ENCODE data around the gene MEF2A.

DNA sequence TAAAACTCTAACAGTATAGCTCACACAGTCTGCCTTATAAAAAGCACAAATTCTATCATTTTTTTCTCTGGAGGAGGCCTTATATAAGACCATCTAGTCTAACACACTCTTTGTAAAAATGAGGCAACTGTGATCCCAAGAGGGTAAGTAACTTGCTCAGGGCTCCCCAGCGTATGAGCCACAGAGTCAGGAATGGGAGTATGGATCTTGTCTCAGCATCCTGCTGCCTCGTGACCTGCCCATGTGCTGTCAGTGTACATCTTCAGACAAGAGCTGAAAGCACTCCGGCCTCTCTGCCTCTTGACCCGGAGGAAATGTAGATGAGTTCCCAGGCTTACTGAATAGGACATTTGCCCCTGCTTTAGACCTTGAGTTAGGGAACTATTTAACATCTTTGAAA lies 28.4 kb upstream of the MEF2A start:
- TF ChIP-seq, protein P1, sequence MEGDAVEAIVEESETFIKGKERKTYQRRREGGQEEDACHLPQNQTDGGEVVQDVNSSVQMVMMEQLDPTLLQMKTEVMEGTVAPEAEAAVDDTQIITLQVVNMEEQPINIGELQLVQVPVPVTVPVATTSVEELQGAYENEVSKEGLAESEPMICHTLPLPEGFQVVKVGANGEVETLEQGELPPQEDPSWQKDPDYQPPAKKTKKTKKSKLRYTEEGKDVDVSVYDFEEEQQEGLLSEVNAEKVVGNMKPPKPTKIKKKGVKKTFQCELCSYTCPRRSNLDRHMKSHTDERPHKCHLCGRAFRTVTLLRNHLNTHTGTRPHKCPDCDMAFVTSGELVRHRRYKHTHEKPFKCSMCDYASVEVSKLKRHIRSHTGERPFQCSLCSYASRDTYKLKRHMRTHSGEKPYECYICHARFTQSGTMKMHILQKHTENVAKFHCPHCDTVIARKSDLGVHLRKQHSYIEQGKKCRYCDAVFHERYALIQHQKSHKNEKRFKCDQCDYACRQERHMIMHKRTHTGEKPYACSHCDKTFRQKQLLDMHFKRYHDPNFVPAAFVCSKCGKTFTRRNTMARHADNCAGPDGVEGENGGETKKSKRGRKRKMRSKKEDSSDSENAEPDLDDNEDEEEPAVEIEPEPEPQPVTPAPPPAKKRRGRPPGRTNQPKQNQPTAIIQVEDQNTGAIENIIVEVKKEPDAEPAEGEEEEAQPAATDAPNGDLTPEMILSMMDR (IDR thresholded peaks at IDR 0.05; ENCODE audit: insufficient read depth, low read depth, low read length) = no peak
- TF ChIP-seq EZH2 (IDR thresholded peaks at IDR 0.05; ENCODE audit: insufficient read depth, low read length) = no peak
